GM10266 (cell line): ENCODE data around the gene SNAPC5.
A peak's percentile ranks its signal among the peaks of the same experiment; 100 is the strongest.
"Not testable (repeated sequence)": the region's sequence is repeated elsewhere in the genome, so short reads cannot be mapped to it uniquely, and the experiment has no call there.

Experiments
- DNase-seq: peaks from one replicate; pipeline ENCODE4 v3.0.0; 2012; ENCODE audit errors: extremely low spot score
- TF ChIP-seq, protein P1 (sequence below): IDR thresholded peaks from 2 replicates; pipeline ENCODE4 v1.5.1; 2012; ENCODE audit warnings: mild to moderate bottlenecking, low read depth; ENCODE audit not compliant: control insufficient read depth, insufficient read depth; ENCODE audit errors: missing control alignments

SNAPC5 gene

DNA sequence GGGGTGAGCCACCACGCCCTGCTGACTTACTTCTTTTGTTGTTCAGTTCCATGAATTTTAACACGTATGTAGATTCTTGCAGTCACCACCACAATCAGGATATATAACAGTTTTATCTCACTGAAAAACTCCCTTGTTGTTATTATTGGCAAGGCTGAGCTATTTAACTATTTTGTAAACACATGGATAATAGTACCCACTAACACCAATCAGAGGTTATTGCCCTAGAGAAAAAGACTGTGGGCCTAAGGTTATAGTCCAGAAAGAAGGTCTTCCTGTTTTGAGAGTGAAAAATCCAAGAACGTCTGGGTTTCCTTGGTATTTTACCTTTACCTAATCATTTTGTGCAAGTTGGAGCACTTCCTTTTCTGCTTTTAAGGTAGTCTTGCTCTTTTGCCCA, 17.0 kb upstream of the SNAPC5 start:
- no peak for DNase-seq
- TF ChIP-seq, protein P1, sequence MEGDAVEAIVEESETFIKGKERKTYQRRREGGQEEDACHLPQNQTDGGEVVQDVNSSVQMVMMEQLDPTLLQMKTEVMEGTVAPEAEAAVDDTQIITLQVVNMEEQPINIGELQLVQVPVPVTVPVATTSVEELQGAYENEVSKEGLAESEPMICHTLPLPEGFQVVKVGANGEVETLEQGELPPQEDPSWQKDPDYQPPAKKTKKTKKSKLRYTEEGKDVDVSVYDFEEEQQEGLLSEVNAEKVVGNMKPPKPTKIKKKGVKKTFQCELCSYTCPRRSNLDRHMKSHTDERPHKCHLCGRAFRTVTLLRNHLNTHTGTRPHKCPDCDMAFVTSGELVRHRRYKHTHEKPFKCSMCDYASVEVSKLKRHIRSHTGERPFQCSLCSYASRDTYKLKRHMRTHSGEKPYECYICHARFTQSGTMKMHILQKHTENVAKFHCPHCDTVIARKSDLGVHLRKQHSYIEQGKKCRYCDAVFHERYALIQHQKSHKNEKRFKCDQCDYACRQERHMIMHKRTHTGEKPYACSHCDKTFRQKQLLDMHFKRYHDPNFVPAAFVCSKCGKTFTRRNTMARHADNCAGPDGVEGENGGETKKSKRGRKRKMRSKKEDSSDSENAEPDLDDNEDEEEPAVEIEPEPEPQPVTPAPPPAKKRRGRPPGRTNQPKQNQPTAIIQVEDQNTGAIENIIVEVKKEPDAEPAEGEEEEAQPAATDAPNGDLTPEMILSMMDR, result no peak

DNA sequence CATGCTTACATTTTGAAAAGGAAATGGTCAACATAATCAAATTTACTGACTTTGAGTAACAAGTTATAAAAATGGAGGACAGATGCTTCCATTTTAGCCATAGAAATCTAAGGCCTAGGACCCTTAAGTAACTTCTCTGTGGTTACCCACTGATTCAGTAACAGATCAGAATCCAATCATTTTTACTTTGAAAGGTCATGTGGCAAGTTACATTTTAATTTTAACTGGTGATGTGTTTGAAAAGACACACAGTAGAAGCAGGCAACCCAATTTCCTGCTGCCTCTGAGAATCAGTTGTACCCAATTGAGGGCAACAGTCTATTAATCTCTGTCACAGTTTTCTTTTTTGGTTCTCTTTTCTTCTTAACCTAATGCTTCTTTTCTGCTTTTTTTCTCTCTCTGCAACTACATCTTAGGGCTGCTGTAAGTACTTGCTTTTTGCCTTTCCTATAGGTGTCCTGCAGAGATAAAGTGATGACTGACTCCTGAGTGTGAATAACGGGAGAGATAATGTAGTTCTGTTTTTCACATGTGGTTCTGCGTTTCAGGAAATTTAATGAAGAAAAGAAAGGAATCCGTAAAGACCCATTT, 10.8 kb upstream of the SNAPC5 start:
- DNase-seq, result no peak
- TF ChIP-seq, protein P1, result no peak

DNA sequence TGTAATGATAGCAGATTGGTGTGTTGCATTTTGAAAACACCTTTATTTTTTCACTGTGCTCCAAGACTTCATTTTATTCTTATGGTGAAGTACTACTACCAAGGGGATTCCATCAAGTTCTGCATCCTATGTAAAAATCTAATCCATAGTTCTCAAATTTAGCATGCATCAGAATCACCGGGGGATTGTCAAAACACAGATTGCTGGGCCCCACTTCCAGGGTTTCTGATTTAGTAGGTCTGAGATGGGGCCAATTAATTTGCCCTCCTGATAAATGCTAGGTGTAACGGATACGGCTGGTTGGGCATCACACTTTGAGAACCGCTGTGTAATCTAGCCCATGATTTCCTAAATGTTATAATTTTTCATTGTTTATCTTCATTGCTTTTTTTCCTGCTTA, 8.3 kb upstream of the SNAPC5 start:
- no peak for DNase-seq
- TF ChIP-seq, protein P1, result no peak

DNA sequence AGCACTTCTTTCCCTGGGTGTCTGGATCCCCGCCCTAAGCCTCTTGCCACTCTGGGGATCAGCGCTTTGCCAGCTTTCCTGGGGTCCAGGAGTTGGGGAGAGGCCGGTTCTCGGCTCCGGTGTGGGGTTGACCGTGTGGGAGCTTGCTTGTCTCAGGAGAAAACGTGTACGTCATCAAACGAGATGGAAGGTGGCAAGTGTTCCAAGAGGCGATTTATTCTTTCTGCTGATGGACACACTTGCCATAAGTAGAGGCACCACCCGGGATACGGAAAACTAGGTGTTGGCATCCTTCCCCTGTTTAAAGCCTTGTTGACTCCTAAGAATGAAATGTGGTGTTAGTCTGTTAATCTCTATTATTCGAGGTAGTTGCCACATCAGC, 7.9 kb upstream of the SNAPC5 start:
- DNase-seq, result no peak
- TF ChIP-seq, protein P1, result no peak

DNA sequence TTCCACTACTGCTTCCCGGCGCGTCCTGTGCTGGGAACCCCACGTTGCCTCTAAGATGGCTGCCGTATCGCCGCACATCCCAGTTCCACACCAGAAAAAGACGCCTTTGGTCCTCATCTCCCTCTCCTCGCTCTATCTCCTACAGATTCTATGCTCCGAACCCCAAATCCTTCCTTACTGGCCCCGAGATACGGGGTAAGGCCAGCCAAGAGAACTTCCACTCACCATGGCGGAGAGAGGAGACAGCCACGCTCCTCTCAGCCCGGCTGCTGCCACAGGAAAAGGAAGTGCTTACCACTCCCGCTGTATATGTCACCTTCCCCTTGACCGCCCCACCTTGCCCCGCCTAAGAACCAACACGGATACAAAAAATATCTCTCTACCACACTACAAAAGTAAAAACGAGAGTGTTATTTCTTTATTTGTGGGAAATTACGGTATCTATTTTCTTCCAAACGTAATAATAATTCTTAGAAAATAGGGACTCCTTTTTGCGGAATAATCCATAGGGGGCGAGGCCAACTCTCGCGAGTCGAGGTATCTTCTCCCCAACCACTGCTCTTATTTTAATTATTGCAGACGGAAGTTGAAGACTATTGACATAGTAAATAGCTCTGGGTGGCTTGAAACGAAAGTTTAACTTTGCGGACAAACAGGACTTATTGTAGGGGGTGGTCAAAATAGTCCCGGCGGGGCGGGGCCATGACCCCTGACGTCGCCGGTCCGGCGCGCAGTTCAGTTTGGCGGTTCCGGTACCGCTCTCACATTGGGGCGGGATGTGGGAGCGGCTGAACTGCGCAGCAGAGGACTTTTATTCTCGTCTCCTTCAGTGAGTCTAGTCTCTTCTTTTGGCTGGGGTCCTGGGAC, 7.2 kb upstream of the SNAPC5 start, which contains the start of the genes RPL4 and ZWILCH:
RPL4 (minus strand) TSS at position 293 of the 867 bp plus-strand sequence; CDS start at position 228, 65 bp downstream.
ZWILCH (plus strand) TSS at position 764 of the 867 bp plus-strand sequence; CDS start at position 777, 13 bp downstream.
- TF ChIP-seq, protein P1, result no peak
- peak; percentile 73 for DNase-seq

DNA sequence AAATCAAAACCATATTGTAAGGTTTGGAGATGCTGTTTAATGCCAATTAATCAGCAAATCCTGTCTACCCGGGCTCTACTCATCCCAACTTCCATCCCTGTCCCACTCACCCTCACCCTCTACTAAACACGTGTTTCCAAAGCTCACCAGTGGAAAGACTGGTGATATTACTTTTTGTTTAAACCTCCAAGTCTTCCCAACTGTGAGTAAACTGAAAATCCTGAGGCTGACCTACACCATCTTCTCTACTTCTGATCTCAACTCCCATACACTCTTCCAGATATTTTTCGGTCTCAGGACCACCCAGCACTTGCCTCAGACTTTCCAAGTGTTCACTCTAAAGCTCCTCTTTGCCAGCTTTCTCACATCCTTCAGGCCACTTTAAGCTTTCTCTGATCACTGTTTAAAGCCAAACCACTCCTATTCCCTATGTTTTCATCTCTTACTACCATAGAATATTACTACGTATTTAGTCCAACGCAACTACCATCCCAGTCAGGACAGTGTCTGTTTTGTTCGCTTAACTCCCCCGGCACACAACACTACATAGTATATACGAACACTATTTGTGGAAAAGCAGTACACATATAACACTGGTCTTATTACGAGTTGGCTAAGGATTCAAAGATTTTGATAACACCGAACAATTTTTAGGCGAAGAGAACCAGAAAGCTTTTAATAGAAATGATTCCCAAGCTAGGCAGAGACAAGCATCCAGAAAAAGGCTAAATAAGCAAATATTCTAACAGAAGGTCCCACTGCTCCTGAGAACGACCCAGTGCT, 6.4 kb upstream of the SNAPC5 start:
- TF ChIP-seq, protein P1, result no peak
- no peak for DNase-seq

DNA sequence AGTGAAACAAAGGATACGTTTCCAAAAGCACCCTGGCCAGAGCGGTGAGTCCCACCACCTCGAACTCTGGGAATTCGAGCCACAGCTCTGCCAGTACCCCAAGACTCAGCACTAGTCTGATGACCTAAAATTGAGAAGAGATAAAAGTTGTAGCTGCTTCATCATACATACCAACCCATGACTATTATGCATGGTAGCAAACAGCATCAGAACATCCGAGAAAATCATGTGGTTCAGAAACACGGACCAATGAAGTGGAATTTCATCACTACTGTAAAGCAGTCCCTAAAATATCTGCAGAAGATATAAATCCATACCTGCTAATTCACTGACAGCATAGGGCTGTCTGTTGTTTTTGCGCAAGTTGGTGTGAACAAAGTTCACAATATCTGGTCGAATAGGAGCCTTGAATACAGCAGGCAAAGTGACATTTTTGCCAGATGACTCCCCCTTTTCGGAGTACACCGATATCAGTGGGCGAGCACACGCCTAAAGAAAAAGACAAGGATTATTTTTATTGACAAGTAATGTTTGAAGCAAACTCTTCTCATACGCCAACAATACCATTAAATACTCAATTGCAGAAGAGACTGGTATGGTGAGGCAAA, 5.6 kb upstream of the SNAPC5 start:
- not testable (repeated sequence) for DNase-seq
